D721Med (cell line): Measurements from ENCODE around the gene ATP7A.
"Not testable (repeated sequence)": the region's sequence is repeated elsewhere in the genome, so short reads cannot be mapped to it uniquely, and the experiment has no call there.

Experiments
- DNase-seq: peaks from one replicate; pipeline ENCODE4 v3.0.0; 2011; ENCODE audit warnings: low spot score; ENCODE audit not compliant: insufficient read length
- FAIRE-seq: peaks from 2 replicates; lab custom pipeline; 2011; peaks lifted over from hg19 to GRCh38; lab: Jason Lieb, UNC
- CTCF ChIP-seq: IDR thresholded peaks from 2 replicates; pipeline ENCODE4 v1.5.1; 2012; ENCODE audit warnings: mild to moderate bottlenecking, control low read depth; ENCODE audit not compliant: insufficient read depth; ENCODE audit errors: missing control alignments

ATP7A gene

GRCh38 chrX:78037881-78038280, 127.4 kb downstream of the ATP7A start:
- no peak for TF ChIP-seq CTCF
- FAIRE-seq, result no peak
- DNase-seq, result no peak

- TF ChIP-seq CTCF, result no peak
- no peak for DNase-seq
- FAIRE-seq, result no peak
These were observed 132.1 kb downstream of the ATP7A start for GRCh38 chrX:78042601-78043000.

GRCh38 chrX:78046362-78046761, 135.9 kb downstream of the ATP7A start:
- FAIRE-seq (no peak), DNase-seq (no peak)
- TF ChIP-seq CTCF, result no peak

GRCh38 chrX:78048052-78048451, 137.6 kb downstream of the ATP7A start:
- FAIRE-seq, result no peak
- DNase-seq, result no peak
- no peak for TF ChIP-seq CTCF

- TF ChIP-seq CTCF, result no peak
- no peak for FAIRE-seq
- DNase-seq, result no peak
These were observed 153.2 kb downstream of the ATP7A start for GRCh38 chrX:78063687-78064086.

GRCh38 chrX:78064152-78064551, 153.7 kb downstream of the ATP7A start:
- DNase-seq, result no peak
- FAIRE-seq, result no peak
- no peak for TF ChIP-seq CTCF

- not testable (repeated sequence) for DNase-seq, FAIRE-seq
These were observed 154.5 kb downstream of the ATP7A start for GRCh38 chrX:78064698-78065601.
